Colonic mucosa (tissue), 4 donors: ENCODE data around the gene POLR1C. TPM values are rescaled to one million over a fixed set of nuclear protein-coding genes. Genes with fewer than 3 reads are reported as not detected.
"Not testable (repeated sequence)": the region's sequence is repeated elsewhere in the genome, so short reads cannot be mapped to it uniquely, and the experiment has no call there.

Experiments used
- DNase-seq: peaks from one replicate; pipeline ENCODE4 v3.0.0-alpha.2; 2020
- H3K27ac ChIP-seq: fragments of 200-600 bp; one replicate; pipeline ENCODE4 v1.8.0; 2021
- H3K27me3 ChIP-seq: fragments of 200-600 bp; one replicate; pipeline ENCODE4 v1.8.0; 2021
- H3K36me3 ChIP-seq: fragments of 200-600 bp; one replicate; pipeline ENCODE4 v1.8.0; 2021
- H3K4me1 ChIP-seq: fragments of 200-600 bp; one replicate; pipeline ENCODE4 v1.8.0; 2021; ENCODE audit warnings: mild to moderate bottlenecking
- H3K4me3 ChIP-seq: fragments of 200-600 bp; one replicate; pipeline ENCODE4 v1.8.0; 2021
- H3K9ac ChIP-seq, 2 donors: one replicate each; pipeline ENCODE4 v1.7.0; 2013; ENCODE audit warnings: control low read depth in 2 of 2, low read depth in 2 of 2, low read length in 2 of 2
- H3K9me3 ChIP-seq: fragments of 200-600 bp; one replicate; pipeline ENCODE4 v1.8.0; 2021
- intact Hi-C: fragments of 100-400 bp; cut with DNase I; formaldehyde crosslinking; loops from one replicate; pipeline ENCODE4 v1.14.1; 2022
- total RNA-seq, 2 donors: library from RNA; stranded (reverse); fragmentation: NEBNext Ultra II Directional in 1 of 2; extraction: Animal tissue kit (Norgen Biotek cat#: 25700) in 1 of 2; gene quantifications; one replicate each; pipeline ENCODE4 v1.2.1, GENCODE V29; 2021
- TF ChIP-seq, protein P1 (sequence below): fragments of 200-600 bp; IDR thresholded peaks from one replicate; pipeline ENCODE4 v1.8.0; 2022; ENCODE audit warnings: antibody characterized with exemption, mild to moderate bottlenecking
- donor health status: healthy.
- donor health status: DM: no; HTN: no; CAD: no.
- donor health status: DM: no; HTN: no; CAD: no.

Gene POLR1C
- total RNA-seq, 2 donors from 2014 or later, result 28.1 to 41.8 TPM

DNA sequence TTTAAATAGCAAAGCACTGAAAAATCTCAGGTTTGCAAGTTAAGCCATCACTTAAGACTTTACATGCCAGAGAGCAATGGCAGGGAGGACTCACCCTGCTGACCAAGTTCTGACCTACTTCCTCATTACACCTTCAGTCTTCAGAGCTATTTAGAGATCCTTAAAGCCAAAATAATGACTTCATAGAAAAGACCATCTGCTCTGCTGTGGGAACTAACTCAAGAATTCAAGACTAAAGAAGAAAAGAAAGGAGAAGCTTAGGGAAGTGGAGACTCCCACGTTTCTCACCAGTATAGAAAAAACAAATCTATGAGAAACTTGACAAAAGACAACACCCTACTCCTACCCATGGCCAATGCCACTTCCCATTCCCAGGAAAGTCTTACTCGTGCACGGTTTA lies 30.3 kb downstream of the POLR1C start:
- intact Hi-C loops, result no loop called here
- peaks cover 19% of the 10 kb centered on the region for H3K36me3 ChIP-seq

DNA sequence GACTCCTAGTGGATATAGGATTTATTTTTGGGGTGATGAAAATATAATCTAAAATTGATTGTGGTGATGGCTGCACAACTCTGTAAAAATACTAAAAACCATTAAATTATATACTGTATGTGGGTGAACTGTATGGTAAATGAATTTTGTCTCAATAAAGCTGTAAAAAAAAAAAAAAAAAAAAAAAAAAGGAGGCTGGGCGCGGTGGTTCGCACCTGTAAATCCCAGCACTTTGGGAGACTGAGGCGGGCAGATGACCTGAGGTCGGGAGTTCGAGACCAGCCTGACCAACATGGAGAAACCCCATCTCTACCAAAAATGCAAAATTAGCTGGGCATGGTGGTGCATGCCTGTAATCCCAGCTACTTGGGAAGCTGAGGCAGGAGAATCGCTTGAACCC lies 40.7 kb downstream of the POLR1C start:
- H3K4me3 ChIP-seq, H3K4me1 ChIP-seq, H3K27ac ChIP-seq, H3K9me3 ChIP-seq, DNase-seq, intact Hi-C loops, H3K27me3 ChIP-seq, H3K9ac ChIP-seq: not testable (repeated sequence)
- peaks cover 11% of the 10 kb centered on the region for H3K36me3 ChIP-seq

More for the DNA sequence above, 30.3 kb downstream of the POLR1C start:
- Histone ChIP-seq H3K9ac (no peak overlapping the region), H3K4me3 (no peak overlapping the region), H3K4me1 (no peaks in the 10 kb centered on the region), H3K27ac (no peak overlapping the region), H3K9me3 (no peaks in the 10 kb centered on the region), H3K27me3 (no peaks in the 10 kb centered on the region)
- DNase-seq, result no peak
- TF ChIP-seq, protein P1, sequence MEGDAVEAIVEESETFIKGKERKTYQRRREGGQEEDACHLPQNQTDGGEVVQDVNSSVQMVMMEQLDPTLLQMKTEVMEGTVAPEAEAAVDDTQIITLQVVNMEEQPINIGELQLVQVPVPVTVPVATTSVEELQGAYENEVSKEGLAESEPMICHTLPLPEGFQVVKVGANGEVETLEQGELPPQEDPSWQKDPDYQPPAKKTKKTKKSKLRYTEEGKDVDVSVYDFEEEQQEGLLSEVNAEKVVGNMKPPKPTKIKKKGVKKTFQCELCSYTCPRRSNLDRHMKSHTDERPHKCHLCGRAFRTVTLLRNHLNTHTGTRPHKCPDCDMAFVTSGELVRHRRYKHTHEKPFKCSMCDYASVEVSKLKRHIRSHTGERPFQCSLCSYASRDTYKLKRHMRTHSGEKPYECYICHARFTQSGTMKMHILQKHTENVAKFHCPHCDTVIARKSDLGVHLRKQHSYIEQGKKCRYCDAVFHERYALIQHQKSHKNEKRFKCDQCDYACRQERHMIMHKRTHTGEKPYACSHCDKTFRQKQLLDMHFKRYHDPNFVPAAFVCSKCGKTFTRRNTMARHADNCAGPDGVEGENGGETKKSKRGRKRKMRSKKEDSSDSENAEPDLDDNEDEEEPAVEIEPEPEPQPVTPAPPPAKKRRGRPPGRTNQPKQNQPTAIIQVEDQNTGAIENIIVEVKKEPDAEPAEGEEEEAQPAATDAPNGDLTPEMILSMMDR, result no peak

DNA sequence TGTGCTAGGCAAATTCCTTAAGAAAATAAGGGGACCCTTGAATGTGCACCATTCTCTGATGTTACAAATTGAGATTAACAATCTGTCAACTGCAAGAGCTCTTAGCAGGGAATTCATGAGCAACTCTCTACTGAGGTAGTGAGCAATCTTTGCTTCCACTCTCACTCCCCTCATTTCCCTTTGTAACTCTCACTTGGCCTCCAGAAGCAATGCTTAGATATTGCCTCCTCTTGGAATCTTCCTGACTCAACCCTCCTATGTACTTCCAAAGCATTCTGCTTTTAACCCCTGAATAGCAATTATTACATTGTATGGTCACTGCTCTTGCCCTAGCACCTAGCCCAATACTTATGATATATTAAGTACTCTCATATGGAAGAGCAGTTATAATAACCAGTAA lies 42.4 kb downstream of the POLR1C start:
- peaks cover 11% of the 10 kb centered on the region for H3K36me3 ChIP-seq
- no peak overlapping the region for H3K9ac ChIP-seq
- H3K27ac ChIP-seq, result no peak overlapping the region
- H3K27me3 ChIP-seq, result no peaks in the 10 kb centered on the region
- no peak for DNase-seq
- no peaks in the 10 kb centered on the region for H3K9me3 ChIP-seq
- no peaks in the 10 kb centered on the region for H3K4me1 ChIP-seq
- TF ChIP-seq, protein P1, result no peak
- intact Hi-C loops, result no loop called here
- no peak overlapping the region for H3K4me3 ChIP-seq

DNA sequence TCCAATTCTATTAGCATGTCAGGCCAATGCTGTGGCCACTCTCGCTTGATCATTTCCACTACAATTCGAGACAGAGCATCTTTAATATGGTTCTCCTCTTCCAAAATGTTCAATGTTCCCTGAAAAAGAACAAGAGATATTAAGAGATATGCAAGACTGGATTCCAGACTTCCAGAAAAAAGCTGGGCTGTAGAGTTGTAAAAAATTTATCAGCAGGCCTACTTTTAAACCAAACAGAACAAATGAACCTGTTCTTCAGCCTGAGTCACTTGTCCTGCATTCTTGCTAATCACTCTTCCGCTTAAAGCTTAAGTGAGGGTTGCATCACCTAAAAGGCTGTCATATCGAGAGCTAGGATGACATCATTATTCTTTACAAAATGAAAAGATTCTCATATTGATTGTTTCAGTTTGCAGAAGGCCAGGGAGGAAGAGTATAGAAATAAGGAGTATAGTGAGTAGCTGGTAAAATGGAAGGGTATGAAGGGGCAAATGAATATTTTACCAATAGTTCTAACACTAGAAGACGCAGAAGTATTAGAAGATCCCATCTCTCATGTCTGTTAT lies 54.1 kb downstream of the POLR1C start:
- H3K4me3 ChIP-seq, result no peak overlapping the region
- no peaks in the 10 kb centered on the region for H3K27me3 ChIP-seq
- no peak for DNase-seq
- H3K27ac ChIP-seq, result no peak overlapping the region
- H3K4me1 ChIP-seq, result no peaks in the 10 kb centered on the region
- no peaks in the 10 kb centered on the region for H3K9me3 ChIP-seq
- intact Hi-C loops, result no loop called here
- no peak overlapping the region for H3K9ac ChIP-seq
- TF ChIP-seq, protein P1, result no peak
- no peaks in the 10 kb centered on the region for H3K36me3 ChIP-seq

Other genes starting within 250 kb of the POLR1C start
- gene SLC22A7, start 218.8 kb upstream of the POLR1C start, total RNA-seq, result not detected
- gene CRIP3, start 208.3 kb upstream of the POLR1C start, total RNA-seq, result 1 to 10 TPM in 1 of 2 donors, under 1 TPM in 1; 0.69 to 1.8 TPM
- gene ZNF318, start 147.4 kb upstream of the POLR1C start, total RNA-seq, result 10 to 100 TPM; 12.3 TPM
- gene ABCC10, start 89.5 kb upstream of the POLR1C start, total RNA-seq, result 10 to 100 TPM; 22.9 to 33.9 TPM
- under 1 TPM; 0.19 to 0.22 TPM for gene DLK2, start 61.5 kb upstream of the POLR1C start, total RNA-seq
- 10 to 100 TPM; 18.6 to 26.4 TPM for gene TJAP1, start 39.5 kb upstream of the POLR1C start, total RNA-seq
- 1 to 10 TPM in 1 of 2 donors, under 1 TPM in 1; 0.77 to 1.1 TPM for gene LRRC73, start 6.7 kb upstream of the POLR1C start, total RNA-seq
- gene YIPF3, start 163 bp upstream of the POLR1C start, total RNA-seq, result 100 to 1,000 TPM; 121 to 129 TPM
- 10 to 100 TPM; 23.1 to 32.3 TPM for gene XPO5, start 58.9 kb downstream of the POLR1C start, total RNA-seq
- gene POLH, start 59.1 kb downstream of the POLR1C start, total RNA-seq, result 10 to 100 TPM; 12.3 to 23.8 TPM
- gene GTPBP2, start 112.2 kb downstream of the POLR1C start, total RNA-seq, result 10 to 100 TPM; 50.0 to 51.7 TPM
- gene MAD2L1BP, start 118.8 kb downstream of the POLR1C start, total RNA-seq, result 10 to 100 TPM; 47.7 to 48.8 TPM
- gene RSPH9, start 127.9 kb downstream of the POLR1C start, total RNA-seq, result not detected
- 100 to 1,000 TPM in 1 of 2 donors, 10 to 100 TPM in 1; 83.6 to 120 TPM for gene MRPS18A, start 170.7 kb downstream of the POLR1C start, total RNA-seq